Measurements from ENCODE around the gene ZNF316.

DNA sequence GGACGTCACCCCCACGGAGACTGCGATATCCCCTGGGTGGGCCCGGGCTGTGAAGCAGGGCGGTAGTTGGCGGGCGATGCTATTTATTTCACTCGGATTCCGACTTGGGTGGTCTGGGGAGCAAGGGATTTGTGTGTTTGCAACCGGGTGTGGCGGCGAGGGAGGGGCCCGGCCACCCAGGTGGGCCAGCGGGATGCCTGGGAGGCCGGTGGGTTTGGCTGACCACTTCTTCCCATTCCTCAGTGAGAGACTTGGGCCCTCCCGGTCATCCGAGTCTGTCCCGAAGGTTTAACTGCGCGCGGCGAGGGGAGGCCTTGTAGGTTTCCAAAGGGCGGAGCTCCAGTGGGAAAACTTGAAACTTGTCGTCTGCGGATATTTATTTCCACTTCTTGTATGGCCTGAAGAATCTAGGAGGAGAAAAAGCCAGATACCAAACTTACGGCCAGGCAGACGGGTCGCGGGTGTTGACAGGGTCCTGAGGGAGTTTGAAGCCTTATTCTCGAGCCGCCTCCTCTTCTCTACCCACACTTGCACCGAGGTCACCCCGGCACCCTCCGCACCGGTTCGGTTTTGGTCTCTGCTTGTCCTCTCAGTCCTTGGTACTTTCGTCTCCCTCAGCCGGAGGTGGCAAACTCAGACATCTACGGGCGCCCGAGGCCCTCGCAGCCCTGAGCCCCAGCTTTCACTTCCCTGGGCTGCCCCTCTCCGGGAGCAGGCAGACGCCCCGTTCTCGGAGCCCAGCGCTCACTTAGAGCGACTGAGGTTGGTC, 17.9 kb downstream of the ZNF316 start:
- TF ChIP-seq CTCF (IDR thresholded peaks at IDR 0.05) (no peak), POLR2A (IDR thresholded peaks at IDR 0.05) (no peak)

Data from body of pancreas (tissue), 4 donors.